Epithelial cell of proximal tubule (primary cell): ENCODE data around the gene TMEM170B. TPM values are rescaled to one million over a fixed set of nuclear protein-coding genes. Genes with fewer than 3 reads are reported as not detected.

Experiments
- DNase-seq: peaks from one replicate; pipeline ENCODE4 v3.0.0-alpha.2; 2011; ENCODE audit warnings: low read depth
- H3K4me3 ChIP-seq: 2 replicates; pipeline ENCODE4 v1.5.1; 2011; ENCODE audit warnings: low read depth, mild to moderate bottlenecking, low read length
- total RNA-seq: library from RNA; depleted of rRNA; stranded (reverse); fragments of >200 nt; gene quantifications from 2 replicates; pipeline ENCODE4 v1.2.3, GENCODE V29; 2015
- TF ChIP-seq, protein P1 (sequence below): conservative IDR thresholded peaks from 2 replicates; pipeline ENCODE4 v1.5.1; 2012; ENCODE audit warnings: low read depth, mild to moderate bottlenecking, low read length

The TMEM170B gene
- total RNA-seq, 1 donor from 2014 or later, result 0.92 TPM

DNA sequence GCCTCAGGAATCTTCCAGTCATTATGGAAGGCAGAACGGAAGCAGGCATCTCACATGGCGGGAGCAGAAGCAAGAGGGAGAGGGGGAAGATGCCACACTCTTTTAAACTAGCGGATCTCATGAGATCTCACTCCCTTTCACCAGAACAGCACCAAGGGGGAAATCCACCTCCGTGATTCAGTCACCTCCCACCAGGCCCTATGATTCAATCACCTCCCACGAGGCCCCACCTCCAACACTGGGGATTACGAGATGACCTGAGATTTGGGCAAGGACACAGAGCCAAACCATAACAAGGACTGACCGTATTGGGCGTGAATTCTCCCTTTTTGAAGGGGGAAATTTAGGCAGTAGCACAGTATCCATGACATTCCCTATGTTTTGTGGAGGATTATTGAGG, 88.8 kb downstream of the TMEM170B start:
- DNase-seq, result no peak
- TF ChIP-seq, protein P1, sequence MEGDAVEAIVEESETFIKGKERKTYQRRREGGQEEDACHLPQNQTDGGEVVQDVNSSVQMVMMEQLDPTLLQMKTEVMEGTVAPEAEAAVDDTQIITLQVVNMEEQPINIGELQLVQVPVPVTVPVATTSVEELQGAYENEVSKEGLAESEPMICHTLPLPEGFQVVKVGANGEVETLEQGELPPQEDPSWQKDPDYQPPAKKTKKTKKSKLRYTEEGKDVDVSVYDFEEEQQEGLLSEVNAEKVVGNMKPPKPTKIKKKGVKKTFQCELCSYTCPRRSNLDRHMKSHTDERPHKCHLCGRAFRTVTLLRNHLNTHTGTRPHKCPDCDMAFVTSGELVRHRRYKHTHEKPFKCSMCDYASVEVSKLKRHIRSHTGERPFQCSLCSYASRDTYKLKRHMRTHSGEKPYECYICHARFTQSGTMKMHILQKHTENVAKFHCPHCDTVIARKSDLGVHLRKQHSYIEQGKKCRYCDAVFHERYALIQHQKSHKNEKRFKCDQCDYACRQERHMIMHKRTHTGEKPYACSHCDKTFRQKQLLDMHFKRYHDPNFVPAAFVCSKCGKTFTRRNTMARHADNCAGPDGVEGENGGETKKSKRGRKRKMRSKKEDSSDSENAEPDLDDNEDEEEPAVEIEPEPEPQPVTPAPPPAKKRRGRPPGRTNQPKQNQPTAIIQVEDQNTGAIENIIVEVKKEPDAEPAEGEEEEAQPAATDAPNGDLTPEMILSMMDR, result no peak

DNA sequence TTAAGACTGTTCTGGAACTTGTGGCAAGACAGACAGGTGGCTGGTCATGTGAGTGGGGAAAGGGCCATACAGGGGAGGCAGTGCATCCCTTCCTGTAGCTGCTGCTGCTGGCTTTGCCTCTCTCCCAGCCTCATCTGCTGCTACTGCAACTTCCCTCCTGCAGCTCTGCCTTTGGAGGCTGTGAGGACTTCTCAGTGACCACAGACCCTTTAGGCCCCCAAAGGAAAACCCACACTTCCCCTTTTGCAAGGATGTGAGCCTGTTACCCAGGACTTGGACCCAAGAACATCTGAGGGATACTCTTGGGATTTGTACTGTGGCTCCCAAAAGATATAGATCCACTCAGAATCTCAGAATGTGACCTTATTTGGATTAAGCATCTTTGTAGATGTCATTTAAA, 91.0 kb downstream of the TMEM170B start:
- DNase-seq, result no peak
- H3K4me3 ChIP-seq, result no peak overlapping the region
- TF ChIP-seq, protein P1, result no peak

More for the DNA sequence above, 88.8 kb downstream of the TMEM170B start:
- no peak overlapping the region for H3K4me3 ChIP-seq

DNA sequence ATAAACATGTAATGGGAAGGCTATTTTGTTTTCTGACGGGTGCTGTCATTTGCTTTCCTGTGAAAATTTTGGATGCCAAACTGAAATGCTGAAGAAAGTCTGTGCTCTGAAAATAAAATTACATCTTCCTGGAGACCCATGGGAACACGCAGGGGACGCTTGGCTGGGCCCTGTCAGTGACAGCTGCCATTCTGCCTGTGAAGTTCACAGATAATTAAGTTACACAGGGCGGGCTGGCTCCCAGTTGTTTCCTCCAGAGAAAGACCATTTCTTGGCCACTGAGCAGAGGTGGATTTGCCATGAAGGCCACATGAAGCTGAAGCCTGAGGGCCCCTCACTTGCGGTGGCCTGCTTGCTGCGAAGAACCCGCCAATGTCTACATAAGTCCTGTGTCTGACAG, 93.5 kb downstream of the TMEM170B start:
- no peak overlapping the region for H3K4me3 ChIP-seq
- no peak for DNase-seq
- TF ChIP-seq, protein P1, result no peak

DNA sequence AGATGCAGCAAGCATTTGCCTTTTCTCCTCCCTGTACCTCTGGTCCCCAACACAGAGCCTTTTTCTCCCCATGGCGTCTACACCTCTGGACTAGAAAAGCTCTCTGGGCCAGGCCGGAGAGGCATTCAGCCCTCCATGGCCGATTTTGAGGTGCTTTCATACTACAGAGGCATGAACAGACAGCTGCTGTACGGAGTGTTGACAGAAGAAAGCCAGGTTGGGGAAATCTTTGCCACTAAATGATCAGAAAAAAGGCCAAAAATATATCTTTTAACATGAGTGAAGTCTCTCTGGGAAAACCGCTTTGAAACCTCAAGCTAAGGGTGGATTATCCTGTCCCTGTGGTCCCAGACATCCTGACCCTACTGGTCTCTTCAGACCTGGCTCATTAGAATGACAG, 94.0 kb downstream of the TMEM170B start:
- TF ChIP-seq, protein P1, result no peak
- no peak overlapping the region for H3K4me3 ChIP-seq
- DNase-seq, result no peak

DNA sequence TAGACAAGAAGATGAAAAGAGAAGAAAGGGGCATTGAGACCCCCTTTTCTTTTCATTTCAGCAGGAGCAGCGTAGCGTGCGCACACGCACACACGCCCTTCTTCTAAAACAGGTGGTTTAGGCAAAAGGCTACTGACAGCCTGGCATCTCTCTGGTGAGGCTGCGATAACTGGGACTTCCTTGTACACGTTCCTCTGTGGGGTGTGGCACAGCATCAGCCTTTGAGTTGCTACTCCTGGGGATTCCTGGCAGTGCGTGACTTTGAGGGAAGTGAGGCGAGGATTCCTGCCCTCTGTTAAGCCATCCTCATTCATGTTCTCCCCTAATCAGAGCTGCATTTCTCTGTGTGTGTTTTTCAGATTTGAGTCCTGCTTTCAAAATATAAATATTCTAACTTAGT, 94.7 kb downstream of the TMEM170B start:
- TF ChIP-seq, protein P1, result no peak
- no peak for DNase-seq
- no peak overlapping the region for H3K4me3 ChIP-seq

DNA sequence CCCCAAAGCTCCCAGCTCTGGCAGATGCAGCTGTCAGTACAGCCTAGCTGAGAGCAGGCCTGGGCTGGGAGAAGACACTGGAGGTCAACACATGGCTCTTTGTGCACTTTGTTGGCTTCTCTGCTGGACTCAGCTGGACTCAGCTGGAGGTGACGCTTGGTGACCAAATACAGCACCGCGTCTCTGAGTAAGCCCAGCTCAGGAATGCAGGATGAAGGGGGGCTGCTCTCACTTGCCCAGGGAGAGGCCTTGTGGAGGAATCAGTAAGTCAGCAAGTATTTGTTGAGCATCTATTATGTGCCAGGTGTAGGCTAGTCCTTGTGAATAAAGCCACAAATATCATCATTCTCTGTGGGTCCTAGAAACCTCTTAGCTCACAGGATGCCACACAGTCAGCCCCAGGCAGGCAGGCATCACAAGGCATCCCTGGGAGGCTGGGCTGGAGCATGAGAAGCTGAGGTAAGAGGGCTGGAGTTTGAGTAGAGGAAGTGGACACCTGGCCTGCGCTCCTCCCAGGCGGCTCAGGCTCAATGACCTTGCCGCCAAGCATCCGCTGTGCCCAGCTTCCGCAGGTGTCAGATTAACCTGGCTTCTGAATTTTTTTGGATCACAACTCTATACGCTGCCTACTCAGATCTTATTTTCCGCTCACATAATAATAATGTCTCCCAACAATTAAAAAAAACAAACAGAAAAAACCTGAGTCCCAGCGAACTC, 95.4 kb downstream of the TMEM170B start:
- TF ChIP-seq, protein P1, result no peak
- no peak overlapping the region for H3K4me3 ChIP-seq
- no peak for DNase-seq

Other genes starting within 250 kb of the TMEM170B start
- 0.12 and 0.58 TPM in 2 replicates for gene ADTRP, start 241.1 kb downstream of the TMEM170B start, total RNA-seq